ENCODE data around the gene AARSD1. TPM values are rescaled to one million over a fixed set of nuclear protein-coding genes. Genes with fewer than 3 reads are reported as not detected.

The AARSD1 gene
- total and polyA plus RNA-seq, 2 donors (not counting 3 experiments of a cell fraction or from before 2014, with no cell fraction given): 42.8 to 53.2 TPM

DNA sequence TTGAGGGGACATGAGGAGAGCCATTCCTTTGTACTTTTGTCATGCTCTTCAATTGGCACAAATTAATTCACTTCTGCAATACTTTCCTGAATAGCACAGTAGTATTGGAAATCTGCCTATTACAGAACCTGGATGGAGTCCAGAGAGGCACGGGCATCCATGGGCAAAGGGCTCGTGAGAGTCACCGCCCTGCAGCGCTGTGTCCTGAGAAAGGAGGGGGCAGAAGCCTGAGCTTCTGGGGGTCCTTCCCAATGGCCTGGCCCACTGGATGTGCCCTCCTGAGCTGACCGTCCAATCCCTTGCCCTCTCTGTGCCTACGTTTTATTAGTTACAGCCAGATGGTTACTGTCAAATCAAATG is 60.2 kb downstream of the AARSD1 start:
- ChIA-PET CTCF (interaction anchor here (0.9 kb wide), 1 partner anchor 12 kb away, joined by 4 read pairs; no protein-coding TSS in a partner anchor), POLR2A (no interaction called here)
- Histone ChIP-seq H3K4me3 (replicated peaks in 1 of 3; ENCODE audit: insufficient read depth in 1 of 3, low read depth in 1 of 3, low read length in 3 of 3) (no peak overlapping the region), H3K4me2 (ENCODE audit: insufficient read depth, low read length) (no peak overlapping the region), H3K27me3 (ENCODE audit: control insufficient read depth in 2 of 2, insufficient read depth in 2 of 2, low read length in 2 of 2) (peaks cover 10 to 11% of the 10 kb centered on the region in 2 experiments), H2AFZ (ENCODE audit: low read depth, low read length) (no peak overlapping the region), H3K9me3 (replicated peaks; ENCODE audit: control insufficient read depth, insufficient read depth, low read length) (no peaks in the 10 kb centered on the region), H3K4me1 (ENCODE audit: control insufficient read depth, extremely low read depth, insufficient read depth, low read length) (no peaks in the 10 kb centered on the region), H3K36me3 (ENCODE audit: control insufficient read depth in 2 of 2, extremely low read depth in 1 of 2, insufficient read depth in 2 of 2, low read length in 2 of 2) (no peaks in the 10 kb centered on the region), H4K20me1 (replicated peaks; ENCODE audit: control insufficient read depth, extremely low read depth, insufficient read depth, low read length) (no peaks in the 10 kb centered on the region), H3K27ac (ENCODE audit: insufficient read depth, low read depth, low read length) (no peak overlapping the region), H3K9me1 (replicated peaks; ENCODE audit: control insufficient read depth, extremely low read depth, insufficient read depth, low read length) (no peaks in the 10 kb centered on the region), H3K9ac (replicated peaks; ENCODE audit: extremely low read depth, insufficient read depth, low read length) (no peak overlapping the region), H3K79me2 (ENCODE audit: control insufficient read depth, insufficient read depth, low read length) (no peaks in the 10 kb centered on the region)
- no peak for DNase-seq (ENCODE audit: low read depth, low spot score)
- FAIRE-seq: no peak
- dilution Hi-C loops (cut with MboI; ENCODE audit: extremely low pct_ligation_motif_present, low sequenced_read_pairs): no loop called here
- BruUV-seq (replicated peaks): no TSS peak
- TF ChIP-seq JUN (IDR thresholded peaks at IDR 0.05; ENCODE audit: borderline replicate concordance, insufficient read depth, insufficient read length, low read depth): no peak
- no peak for TF ChIP-seq POLR2AphosphoS5 (IDR thresholded peaks at IDR 0.05; ENCODE audit: insufficient read depth, low read depth, low read length)
- TF ChIP-seq POLR2A (IDR thresholded peaks at IDR 0.05; ENCODE audit: low read depth, low read length): no peak
- TF ChIP-seq EZH2 (IDR thresholded peaks at IDR 0.05; ENCODE audit: borderline replicate concordance, low read depth, low read length, severe bottlenecking): no peak
- TF ChIP-seq GATA2 (IDR thresholded peaks at IDR 0.05; ENCODE audit: insufficient read depth, insufficient read length, low read depth, low read length): no peak
- TF ChIP-seq, protein P1, sequence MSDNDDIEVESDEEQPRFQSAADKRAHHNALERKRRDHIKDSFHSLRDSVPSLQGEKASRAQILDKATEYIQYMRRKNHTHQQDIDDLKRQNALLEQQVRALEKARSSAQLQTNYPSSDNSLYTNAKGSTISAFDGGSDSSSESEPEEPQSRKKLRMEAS (IDR thresholded peaks at IDR 0.05; ENCODE audit: insufficient read depth, insufficient read length): no peak
- no peak for TF ChIP-seq FOS (IDR thresholded peaks at IDR 0.05; ENCODE audit: borderline replicate concordance, insufficient read depth, low read length)
- TF ChIP-seq, protein P2, sequence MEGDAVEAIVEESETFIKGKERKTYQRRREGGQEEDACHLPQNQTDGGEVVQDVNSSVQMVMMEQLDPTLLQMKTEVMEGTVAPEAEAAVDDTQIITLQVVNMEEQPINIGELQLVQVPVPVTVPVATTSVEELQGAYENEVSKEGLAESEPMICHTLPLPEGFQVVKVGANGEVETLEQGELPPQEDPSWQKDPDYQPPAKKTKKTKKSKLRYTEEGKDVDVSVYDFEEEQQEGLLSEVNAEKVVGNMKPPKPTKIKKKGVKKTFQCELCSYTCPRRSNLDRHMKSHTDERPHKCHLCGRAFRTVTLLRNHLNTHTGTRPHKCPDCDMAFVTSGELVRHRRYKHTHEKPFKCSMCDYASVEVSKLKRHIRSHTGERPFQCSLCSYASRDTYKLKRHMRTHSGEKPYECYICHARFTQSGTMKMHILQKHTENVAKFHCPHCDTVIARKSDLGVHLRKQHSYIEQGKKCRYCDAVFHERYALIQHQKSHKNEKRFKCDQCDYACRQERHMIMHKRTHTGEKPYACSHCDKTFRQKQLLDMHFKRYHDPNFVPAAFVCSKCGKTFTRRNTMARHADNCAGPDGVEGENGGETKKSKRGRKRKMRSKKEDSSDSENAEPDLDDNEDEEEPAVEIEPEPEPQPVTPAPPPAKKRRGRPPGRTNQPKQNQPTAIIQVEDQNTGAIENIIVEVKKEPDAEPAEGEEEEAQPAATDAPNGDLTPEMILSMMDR (IDR thresholded peaks at IDR 0.05; ENCODE audit: extremely low read depth in 1 of 2, insufficient read depth in 1 of 2, low read depth in 1 of 2, low read length in 2 of 2): no peak
- no peak for TF ChIP-seq MYC (IDR thresholded peaks at IDR 0.05; ENCODE audit: low read depth, low read length)
- intact Hi-C loops (cut with micrococcal nuclease): no loop called here

Data from endothelial cell of umbilical vein (primary cell).